ENCODE results near the gene MAP3K8. TPM values are rescaled to one million over a fixed set of nuclear protein-coding genes. Genes with fewer than 3 reads are reported as not detected.

MAP3K8 gene
- polyA plus RNA-seq, 3 donors: 54.5 to 206 (median 59.2) TPM

GRCh38 chr10:30396293-30396692 lies 37.7 kb upstream of the MAP3K8 start:
- peak overlapping the region in 1 of 2 donors; percentile 60 for H3K27ac ChIP-seq (ENCODE audit: low read depth in 1 of 2, low read length in 2 of 2)
- no peak overlapping the region for H2AFZ ChIP-seq (ENCODE audit: insufficient read depth, low read depth, low read length, poor library complexity, severe bottlenecking)
- Mint-ChIP-seq H3K4me3 (peak overlapping the region in 1 of 2 donors; percentile 46), H3K4me1 (peaks cover 43% of the 10 kb centered on the region), H3K27ac (peak overlapping the region; percentile 23 to 86 (median 75)), H3K36me3 (no peaks in the 10 kb centered on the region), H3K9me3 (no peaks in the 10 kb centered on the region), H3K27me3 (ENCODE audit: low read depth in 3 of 3) (peaks cover 0 to 3% (median 2%) of the 10 kb centered on the region in 3 donors)
- H3K27me3 ChIP-seq (ENCODE audit: control insufficient read depth in 2 of 2, insufficient read depth in 2 of 2, low read length in 2 of 2): no peaks in the 10 kb centered on the region
- peak; percentile 50 to 74 (median 68) for DNase-seq
- H3K4me2 ChIP-seq (replicated peaks; ENCODE audit: extremely low read depth, low read length, poor library complexity, severe bottlenecking): peak overlapping the region; percentile 34
- no peaks in the 10 kb centered on the region for H3K79me2 ChIP-seq (ENCODE audit: insufficient read depth, low read length)
- WGBS (ENCODE audit: insufficient coverage): no CpG with 5 or more reads among the region's 3 CpGs
- no peak overlapping the region for H3K9ac ChIP-seq (ENCODE audit: insufficient read depth, low read length, poor library complexity, severe bottlenecking)
- H4K20me1 ChIP-seq (ENCODE audit: insufficient read depth, low read length): no peaks in the 10 kb centered on the region
- peaks cover 30 to 45% of the 10 kb centered on the region in 2 donors for H3K4me1 ChIP-seq (ENCODE audit: control insufficient read depth in 1 of 2, insufficient read depth in 2 of 2, low read length in 2 of 2)
- no peaks in the 10 kb centered on the region for H3K9me3 ChIP-seq (replicated peaks in 1 of 2; ENCODE audit: control insufficient read depth in 1 of 2, insufficient read depth in 1 of 2, low read length in 2 of 2)
- no peak overlapping the region for H3K4me3 ChIP-seq (replicated peaks in 1 of 3; ENCODE audit: low read depth in 2 of 3, low read length in 3 of 3)
- no peak for TF ChIP-seq CTCF (IDR thresholded peaks at IDR 0.05)
- H3K36me3 ChIP-seq (replicated peaks in 1 of 2; ENCODE audit: control insufficient read depth in 1 of 2, insufficient read depth in 2 of 2, low read length in 2 of 2): no peaks in the 10 kb centered on the region
- intact Hi-C loops (cut with micrococcal nuclease): no loop called here

GRCh38 chr10:30396698-30397097 lies 37.3 kb upstream of the MAP3K8 start:
- H3K79me2 ChIP-seq (ENCODE audit: insufficient read depth, low read length): no peaks in the 10 kb centered on the region
- H3K27me3 Mint-ChIP-seq (ENCODE audit: low read depth in 3 of 3): peaks cover 0 to 3% (median 2%) of the 10 kb centered on the region in 3 donors
- H3K4me3 Mint-ChIP-seq: peak overlapping the region; percentile 28 to 46
- H3K27ac ChIP-seq (ENCODE audit: low read depth in 1 of 2, low read length in 2 of 2): peak overlapping the region in 1 of 2 donors; percentile 60
- no peak for DNase-seq
- H3K27me3 ChIP-seq (ENCODE audit: control insufficient read depth in 2 of 2, insufficient read depth in 2 of 2, low read length in 2 of 2): no peaks in the 10 kb centered on the region
- no peaks in the 10 kb centered on the region for H3K9me3 Mint-ChIP-seq
- no peak overlapping the region for H3K4me3 ChIP-seq (replicated peaks in 1 of 3; ENCODE audit: low read depth in 2 of 3, low read length in 3 of 3)
- H3K36me3 ChIP-seq (replicated peaks in 1 of 2; ENCODE audit: control insufficient read depth in 1 of 2, insufficient read depth in 2 of 2, low read length in 2 of 2): no peaks in the 10 kb centered on the region
- no peaks in the 10 kb centered on the region for H3K36me3 Mint-ChIP-seq
- no peaks in the 10 kb centered on the region for H4K20me1 ChIP-seq (ENCODE audit: insufficient read depth, low read length)
- no peak overlapping the region for H3K9ac ChIP-seq (ENCODE audit: insufficient read depth, low read length, poor library complexity, severe bottlenecking)
- no peak overlapping the region for H2AFZ ChIP-seq (ENCODE audit: insufficient read depth, low read depth, low read length, poor library complexity, severe bottlenecking)
- intact Hi-C loops (cut with micrococcal nuclease): no loop called here
- peak overlapping the region; percentile 34 for H3K4me2 ChIP-seq (replicated peaks; ENCODE audit: extremely low read depth, low read length, poor library complexity, severe bottlenecking)
- peaks cover 30 to 45% of the 10 kb centered on the region in 2 donors for H3K4me1 ChIP-seq (ENCODE audit: control insufficient read depth in 1 of 2, insufficient read depth in 2 of 2, low read length in 2 of 2)
- 0% methylated on average over 2 of the region's 2 CpGs for WGBS (ENCODE audit: insufficient coverage)
- H3K9me3 ChIP-seq (replicated peaks in 1 of 2; ENCODE audit: control insufficient read depth in 1 of 2, insufficient read depth in 1 of 2, low read length in 2 of 2): no peaks in the 10 kb centered on the region
- no peak for TF ChIP-seq CTCF (IDR thresholded peaks at IDR 0.05)
- peak overlapping the region; percentile 23 to 86 (median 75) for H3K27ac Mint-ChIP-seq
- peaks cover 43% of the 10 kb centered on the region for H3K4me1 Mint-ChIP-seq

All from CD14-positive monocyte (primary cell).